GM19238 (cell line): Measurements from ENCODE around the gene NKAIN4.

Experiments
- DNase-seq: peaks from one replicate; pipeline ENCODE4 v3.0.0; 2011; ENCODE audit warnings: low spot score; ENCODE audit not compliant: insufficient read length

NKAIN4 gene

DNA sequence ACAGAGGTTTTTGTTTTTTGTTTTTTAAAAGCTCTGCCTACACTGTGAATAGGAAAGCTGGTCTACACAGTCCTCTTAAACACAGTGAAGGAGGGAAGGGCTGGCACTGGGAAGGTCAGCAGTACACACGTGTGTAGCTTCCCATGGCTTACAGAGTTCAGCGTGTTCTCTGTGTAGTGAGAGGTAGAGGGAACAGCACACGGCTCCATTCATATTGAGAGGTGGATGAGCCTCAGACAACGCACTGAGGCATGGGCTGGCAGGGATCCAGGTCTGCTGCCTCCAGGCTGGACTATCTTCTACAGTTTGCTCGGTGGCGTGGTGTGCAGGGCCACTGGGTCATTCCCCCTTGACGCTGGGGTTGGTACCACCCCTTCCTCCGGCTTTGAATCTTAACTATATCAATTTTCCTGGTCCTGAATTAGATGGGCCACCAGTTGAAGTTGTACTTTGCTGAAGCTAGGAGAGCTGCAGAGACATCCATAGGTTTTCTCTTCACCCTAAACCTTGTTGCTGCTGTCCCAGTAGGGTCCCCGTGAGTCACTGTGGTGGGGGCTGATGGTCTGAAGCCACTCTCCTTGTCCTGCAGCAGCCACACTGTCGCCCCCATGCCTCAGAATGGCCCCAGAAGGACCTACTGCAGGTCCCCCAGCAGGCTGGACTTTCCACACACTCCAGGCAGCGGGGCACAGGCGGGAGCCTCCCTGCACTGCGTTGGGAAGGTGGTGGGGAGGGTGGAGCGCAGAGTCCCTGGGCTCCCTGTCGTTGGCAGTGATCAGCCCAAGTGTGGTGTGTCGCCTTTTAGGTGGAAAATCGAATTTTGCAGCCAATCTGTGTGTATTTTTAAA lies 20.3 kb upstream of the NKAIN4 start:
- no peak for DNase-seq

DNA sequence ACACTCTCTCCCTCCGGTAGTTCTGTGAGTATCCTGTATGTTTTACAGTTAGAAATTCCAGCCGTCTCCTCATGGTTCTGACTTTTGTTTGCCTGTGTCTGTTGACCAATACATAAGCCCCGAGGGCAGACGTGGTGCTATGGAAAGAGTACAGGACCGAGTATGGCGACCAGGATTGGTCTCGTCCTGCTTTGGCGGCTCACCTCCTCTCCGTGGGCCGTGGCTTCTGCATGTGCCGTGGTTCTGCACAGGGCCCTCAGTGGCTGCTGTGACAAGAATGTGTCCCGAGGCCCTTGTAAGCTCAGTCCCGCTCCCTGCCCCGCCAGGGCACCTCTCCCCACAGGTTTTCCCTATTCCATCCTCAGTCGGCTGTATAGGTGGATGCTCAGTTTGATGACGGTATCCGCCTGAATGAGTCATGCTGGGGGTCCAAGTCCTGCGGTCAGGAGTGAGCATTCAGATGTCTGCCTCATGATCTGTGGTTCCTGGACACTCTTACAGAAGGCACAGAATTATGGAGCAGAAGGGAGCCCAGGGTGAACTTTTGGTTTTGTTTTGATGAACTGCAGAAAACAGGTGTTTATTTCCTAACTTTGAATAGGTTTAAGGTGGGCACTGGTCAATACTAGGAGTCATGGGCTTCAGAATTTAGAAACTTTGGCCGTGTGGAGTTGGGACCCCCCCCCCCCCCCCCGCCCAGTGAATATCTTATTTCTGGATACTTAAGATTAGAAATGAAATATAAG lies 19.5 kb upstream of the NKAIN4 start:
- DNase-seq, result no peak

DNA sequence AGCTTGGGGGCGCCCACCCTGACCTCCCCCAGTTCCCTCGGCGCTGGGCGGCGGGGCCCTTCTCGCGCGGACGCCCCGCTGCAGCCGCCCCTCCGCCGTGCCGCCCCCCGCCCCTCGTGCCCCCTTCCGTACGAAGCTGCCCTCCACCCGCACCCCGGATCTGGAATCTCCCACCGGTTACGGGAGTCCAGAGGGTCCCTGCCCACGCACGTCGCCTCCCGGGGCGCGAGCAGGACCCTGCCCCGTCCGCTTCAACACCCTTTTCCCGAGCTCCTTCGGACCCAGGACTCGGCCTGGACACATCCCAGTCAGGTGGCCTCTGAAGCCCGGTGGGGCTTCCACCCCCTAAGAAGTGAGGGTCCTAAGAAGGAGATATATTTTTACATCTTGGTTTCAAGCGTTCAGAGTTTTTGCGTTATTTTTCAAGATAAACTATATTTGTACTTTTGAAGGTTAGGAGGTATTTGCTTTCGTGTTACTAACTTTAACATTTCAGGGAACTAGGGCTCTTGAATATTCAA lies 18.9 kb upstream of the NKAIN4 start:
- no peak for DNase-seq

DNA sequence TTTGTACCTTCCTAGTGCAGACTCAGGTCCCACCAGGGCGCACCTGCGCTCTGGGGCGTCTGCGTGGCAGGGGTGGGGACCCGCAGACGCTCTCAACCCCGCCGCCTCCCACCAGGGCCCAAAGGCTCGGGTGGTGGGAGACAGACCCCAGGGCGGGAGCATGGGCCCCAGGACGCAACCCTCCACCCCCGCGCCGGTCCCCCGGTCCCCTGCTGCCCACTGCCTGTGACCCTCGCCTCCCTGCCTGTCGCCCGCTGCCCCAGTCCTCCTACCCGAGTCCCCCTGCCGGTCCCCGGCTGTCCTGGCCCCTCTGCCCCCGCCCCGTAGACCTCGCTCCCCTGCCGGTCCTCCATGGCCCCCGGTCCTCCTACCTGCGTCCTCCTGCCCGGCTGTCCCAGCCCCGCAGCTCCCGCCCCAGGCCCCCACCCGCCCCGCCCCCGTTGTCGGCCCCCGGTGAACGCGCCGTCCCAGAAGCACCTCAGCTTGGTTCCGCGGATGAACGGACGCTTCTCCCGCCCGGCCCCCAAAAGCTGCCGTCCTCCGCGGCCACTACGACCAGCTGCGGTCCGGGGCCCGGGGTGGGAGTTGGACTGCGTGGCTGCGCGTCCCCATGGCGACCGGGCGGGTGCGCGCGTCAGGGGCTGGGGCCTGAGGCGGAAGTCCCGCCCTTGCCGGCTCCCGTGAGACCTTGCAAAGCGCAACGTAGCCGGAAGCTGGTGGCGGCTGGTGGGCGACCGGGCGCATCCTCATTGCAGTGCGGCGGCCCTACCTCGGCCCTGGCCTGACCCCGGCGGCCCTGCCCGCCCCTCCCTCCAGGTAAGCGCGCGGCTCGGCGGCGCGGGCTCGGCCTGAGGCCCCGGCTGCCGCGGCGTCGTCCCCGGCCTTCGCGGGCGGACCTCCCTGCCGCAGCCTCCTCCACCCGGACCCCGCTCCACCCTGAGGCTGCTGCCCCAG lies 18.1 kb upstream of the NKAIN4 start, which contains the start of gene ARFGAP1:
TSS of gene ARFGAP1 (plus strand) at position 709 of the 954 bp plus-strand sequence. CDS start 2,768 bp downstream, outside the sequence.
- peak; percentile 100 for DNase-seq

DNA sequence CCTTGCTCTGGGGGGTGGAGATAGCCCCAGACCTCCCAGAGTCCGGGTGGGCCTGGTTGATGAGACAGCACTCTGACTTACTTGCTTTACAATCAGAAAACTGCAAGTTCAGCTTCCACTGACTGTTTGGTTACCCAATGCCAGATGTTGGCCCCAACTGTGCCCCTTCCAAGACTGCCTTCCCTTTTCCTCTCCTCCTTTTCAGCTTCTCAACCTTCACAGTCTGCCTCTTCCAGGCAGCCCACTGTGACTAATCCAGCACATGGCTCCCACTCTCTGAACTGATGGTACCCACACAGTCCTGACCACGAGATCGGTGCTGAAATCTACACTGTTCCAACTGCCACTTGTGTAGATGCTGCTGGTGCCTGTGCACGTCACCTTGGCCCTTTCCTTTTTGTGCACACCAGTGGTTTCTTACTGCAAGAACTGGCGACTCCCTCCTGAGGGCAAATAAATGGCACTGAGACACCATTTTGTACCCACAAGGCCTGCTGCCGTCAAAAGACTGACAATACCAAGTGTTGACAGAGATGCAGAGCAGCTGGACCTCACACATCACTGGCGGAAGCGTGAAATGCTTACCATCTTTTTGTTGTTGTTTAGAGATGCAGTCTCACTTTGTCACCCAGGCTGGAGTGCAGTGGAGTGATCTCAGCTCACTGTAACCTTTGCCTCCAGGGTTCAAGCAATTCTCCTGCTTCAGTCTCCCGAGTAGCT lies 16.5 kb upstream of the NKAIN4 start:
- no peak for DNase-seq

DNA sequence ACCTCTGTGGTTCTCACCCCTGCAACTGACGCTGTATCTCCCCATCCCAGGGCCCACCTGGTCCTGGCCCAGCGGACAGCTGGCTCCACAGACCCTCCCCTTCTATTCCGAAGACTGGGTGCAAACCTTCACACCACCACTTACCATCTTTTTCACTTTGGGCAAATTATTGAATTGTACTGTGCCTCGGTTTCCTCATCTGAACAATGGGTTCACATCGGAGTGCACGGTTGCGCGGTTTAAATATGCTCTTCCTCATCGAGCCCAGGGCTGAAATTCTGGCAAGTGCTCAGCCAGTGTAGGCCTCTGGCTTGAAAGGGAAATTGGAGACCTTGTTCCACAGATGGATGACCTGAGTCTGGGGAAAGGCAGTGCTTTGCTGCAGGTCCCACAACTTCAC lies 15.5 kb upstream of the NKAIN4 start:
- no peak for DNase-seq

DNA sequence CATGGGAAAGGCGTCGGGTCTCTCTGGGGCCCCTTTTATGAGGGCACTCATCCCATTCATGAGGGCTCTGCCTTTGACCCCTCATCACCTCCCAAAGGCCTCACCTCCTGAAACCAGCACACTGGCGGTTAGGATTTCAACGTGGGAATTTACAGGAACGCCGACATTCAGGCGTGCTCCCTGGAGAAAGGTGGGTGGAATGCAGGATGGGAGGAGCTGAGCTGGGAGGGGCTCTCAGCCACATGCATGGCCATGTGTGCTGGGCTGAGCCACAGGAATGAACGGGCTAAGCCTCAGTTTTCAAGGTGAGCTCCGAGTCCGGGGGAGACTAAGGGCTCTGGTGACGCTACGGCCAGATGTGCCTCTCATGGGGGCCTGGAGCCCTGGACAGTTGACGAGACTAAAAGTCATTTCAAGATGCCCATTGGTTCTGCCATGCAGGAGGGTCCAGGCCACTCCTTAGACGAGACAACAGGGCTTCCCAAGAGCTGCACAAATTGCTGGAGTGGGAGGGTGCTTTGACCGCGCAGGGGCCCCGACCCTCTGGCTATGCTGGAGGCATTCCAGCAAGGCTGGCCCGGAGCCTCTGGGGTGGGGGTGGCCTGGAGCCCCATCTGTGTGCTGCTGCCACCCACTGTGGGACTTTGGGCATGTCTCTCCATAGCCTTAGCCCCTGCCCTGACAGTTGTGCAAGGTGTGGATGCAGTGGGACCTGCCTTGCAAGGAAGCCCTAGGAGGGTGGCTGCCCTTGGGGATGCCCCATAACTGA lies 14.6 kb upstream of the NKAIN4 start:
- DNase-seq, result no peak

DNA sequence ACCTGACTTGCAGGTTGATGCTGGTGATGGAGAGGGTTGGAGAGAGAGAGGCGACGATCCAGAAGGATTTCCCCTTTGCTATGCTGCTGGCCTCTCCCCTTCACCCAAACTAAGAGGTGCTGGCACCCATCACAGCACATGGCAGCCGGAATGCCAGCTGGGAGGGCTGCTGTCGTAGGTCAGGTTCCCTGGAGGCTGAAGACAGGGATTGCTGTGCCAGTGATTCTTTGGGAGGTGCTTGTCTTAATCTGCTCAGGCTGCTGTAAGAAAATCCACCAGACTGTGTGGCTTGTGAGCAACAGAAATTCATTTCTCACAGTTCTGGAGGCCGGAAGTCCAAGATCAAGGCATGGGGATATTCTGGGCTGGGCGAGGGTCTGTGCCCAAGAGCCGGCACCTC lies 14.0 kb upstream of the NKAIN4 start:
- DNase-seq, result no peak

DNA sequence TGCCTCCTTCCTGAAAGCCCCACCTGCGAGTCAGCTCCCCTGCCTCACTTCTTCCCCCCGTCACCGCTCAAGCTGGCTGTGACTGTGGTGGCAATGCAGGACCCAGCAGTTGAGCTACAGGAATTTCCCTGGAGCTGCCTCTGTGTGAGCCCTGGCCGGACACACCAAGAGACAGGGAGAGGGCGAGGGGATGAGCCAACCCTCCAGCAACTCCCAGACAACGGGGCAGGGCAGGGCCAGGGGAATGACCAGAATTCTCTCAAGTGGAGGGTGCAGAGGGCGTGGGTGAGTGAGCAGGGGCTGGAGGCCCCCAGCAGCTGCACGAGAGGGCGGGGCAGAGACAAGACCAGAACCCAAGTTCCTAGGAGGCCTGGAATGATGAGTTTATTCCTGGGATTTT lies 13.4 kb upstream of the NKAIN4 start:
- DNase-seq, result no peak

DNA sequence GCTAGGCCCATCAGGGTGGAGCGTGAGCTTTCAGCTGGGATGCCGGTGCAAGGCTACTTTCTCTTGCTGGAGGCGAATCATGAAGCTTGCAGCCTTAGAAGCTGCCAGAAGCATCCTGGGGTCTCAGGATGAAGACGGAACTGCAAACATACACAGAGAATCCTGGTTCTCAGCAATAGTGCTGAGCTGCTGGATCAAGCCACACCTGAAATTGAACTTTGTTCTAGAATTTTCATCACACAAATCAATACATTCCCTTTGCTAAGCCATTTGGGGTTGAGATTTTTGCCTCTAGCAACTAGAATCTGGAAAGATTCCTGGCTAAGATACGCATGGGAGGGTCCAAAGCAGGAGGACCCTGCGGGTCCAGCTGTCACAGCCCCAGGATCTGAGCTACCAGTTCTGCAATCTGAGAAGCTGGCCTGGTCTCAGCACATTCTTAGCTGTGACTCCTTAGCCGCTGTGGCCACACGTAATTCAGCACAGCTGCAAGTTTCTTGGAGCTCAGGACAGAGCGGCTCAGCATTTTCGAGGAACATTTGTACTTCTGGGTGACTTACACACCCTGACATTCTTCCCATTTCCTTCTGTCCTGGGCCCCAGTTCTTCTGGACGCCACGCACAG lies 11.7 kb upstream of the NKAIN4 start:
- no peak for DNase-seq

DNA sequence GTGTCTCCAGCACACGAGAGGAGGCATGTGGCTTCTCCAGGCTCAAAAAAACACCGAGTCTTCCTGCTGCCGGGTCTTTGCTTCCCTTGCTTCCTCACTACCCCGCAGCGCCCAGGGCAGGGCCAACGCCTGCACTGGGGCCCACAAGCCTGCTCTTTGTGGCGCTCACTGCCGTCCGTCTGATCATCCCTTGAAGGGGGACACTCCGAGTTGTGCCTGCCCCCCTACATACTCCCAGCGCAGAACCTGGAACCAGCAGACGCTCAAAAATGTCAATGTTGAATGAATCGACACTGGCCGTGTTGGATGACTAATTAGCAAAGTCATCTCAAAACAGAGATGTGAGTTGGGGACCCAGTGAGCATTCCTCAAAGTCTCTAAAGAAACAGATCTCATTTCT lies 10.3 kb upstream of the NKAIN4 start:
- DNase-seq, result no peak

DNA sequence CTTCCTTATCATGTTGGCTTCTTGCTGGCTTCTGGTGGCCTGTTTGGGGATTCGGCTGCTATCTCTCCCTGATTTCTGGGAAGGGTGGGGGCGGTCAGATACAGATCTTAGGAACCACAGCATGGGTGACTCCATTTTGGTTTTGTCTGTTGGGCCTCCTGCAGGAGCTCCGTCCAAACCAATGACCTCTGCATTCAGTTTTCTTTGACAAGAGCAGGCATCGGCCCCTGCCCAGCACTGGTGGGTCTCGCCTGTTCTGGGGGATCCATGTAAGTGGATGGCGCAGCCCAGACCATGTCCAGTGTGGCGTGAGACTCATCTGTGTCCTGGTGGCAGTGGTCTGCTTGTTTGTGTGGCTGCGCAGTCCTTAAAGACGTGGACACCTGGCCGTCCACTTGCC lies 9.7 kb upstream of the NKAIN4 start:
- no peak for DNase-seq

DNA sequence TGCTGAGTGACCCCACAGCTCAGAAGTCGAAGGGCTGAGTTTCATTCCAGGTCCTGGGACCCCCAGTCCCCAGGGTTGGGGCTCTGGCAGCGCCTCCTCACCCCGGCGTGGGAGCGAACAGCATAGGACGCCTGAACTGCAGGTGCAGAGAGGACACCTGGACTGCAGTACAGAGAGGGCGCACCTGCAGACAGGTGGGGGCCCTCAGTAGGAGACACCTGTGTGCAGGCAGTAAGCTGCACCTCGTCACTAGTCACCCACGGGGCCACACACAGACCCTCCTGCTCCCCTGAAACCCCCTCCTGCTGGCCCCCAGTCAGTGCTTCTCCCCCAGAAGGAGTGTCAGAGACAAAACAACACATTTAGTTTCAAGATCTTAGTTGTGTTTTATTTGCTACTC lies 8.6 kb upstream of the NKAIN4 start:
- DNase-seq, result no peak

DNA sequence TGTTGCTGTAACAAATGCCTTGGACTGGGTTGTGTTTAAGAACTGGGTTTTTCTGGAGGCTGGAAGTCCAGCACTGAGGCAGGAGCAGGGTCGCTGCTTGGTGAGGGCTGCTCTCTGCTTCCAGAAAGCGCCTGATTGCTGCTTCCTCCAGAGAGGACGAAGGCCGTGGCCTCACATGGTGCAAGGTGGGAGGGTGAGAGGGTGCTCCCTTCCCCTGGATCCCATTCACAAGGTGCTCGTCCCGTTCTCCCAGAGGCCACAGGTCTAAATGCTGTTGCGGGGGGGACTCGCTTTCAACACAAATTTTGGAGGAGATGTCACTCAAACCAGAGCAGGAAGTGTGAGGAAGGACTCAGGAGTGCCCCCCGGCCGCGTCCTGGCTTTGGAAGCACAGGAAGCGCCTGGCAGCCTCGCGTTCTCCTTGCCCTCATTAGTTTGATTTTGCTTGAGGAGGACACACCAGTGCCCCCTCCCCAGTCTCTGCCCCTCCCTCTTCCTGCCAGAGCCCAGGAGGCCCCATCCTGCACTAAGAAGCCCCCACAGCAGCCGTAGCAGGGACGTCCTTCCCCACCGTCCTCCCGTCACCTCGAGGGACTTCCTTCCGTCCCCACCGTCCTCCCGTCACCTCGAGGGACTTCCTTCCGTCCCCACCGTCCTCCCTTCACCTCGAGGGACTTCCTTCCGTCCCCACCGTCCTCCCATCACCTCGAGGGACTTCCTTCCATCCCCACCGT lies 7.7 kb upstream of the NKAIN4 start:
- no peak for DNase-seq

DNA sequence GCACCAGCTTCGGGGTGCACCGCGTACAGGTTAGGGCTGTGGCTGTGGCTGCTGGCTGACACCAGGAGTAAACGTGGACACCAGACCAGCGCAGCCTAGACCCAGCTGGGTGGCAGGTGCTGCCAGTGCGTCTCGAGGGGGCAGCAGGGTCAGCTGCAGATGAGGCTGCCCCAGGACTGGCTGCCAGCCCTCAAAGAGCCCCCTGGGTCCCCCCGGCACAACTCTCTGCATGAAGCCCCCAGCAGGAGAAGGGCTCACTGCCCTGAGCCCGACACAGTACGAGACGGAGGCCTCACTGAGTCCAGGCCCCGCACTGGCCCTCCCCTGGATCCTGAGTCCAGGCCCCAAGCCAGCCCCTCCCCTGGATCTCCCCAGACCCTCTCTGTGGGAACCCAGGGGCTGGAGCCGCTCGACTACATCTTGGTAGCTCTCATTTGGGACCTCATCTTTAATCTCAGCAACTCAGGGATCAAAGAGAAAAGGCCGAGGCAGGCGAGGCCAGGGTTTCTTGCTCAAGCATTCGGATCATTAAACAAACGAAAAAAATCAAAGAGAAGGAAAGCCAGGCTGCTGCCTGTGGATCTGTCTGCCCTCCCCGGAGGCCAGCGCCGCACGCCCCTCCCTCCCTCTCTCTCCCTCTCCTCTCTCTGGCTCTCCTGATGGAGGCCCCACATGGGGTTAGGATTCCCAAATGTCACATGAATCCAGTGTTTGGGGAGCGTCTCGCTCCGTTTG lies 7.0 kb upstream of the NKAIN4 start:
- no peak for DNase-seq

DNA sequence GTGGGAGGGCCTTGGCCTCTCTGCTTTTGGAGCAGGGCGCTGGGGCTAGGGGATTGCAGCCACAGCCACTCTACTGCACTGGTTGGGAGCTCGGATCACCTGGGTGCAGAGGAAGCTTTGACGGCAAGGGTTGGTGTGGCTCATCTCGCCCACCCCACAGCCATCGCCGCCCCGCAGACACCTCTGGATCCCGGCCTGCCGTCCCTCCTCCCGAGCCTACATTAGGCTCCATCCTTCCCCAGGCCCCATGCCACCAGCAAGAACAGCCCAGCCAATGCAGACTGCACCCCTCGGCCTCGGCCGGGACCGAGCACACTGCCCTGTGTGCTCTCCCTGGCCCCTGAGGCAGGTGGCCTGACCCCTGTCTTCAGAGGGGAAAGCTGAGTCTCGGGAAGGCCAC lies 6.3 kb upstream of the NKAIN4 start:
- no peak for DNase-seq

DNA sequence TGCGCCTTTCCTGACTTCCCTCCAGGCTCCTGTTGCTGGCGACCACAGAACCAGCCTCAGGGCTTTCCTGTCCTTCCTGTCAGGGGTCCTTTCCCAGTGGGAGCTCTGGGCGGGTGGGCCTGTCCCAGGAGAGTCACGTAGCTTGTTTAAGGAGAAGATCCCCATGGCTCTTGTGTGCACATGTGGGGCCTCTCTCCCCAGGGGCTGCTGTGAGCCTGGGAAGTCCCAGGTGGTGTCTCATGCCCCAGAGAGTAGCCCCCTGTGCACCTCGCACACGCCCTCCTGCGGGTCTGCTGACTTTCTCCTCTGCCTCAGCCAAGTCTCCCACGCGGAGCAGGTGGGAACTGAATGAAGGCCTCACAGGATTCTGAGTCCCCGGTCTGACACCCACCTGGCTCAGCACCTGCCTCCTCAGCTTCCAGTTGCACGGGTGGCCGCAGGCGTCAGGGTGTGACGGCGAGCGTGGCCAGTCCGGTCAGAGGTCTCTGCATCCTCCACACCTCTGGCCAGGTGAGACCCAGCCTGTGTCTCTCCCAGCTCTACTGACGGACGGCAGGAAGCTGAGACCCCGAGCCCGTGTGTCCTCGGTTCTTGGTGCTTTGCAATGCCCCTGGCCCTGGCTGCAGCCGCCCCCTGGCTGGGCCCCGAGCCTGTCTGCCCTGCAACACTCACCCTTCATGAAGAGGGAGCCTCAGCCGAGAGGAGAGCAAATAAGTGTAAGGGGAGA lies 5.6 kb upstream of the NKAIN4 start:
- no peak for DNase-seq
